H1 (cell line): Measurements from ENCODE around the gene ST8SIA4. TPM values are rescaled to one million over a fixed set of nuclear protein-coding genes. Genes with fewer than 3 reads are reported as not detected.

Experiments used
- BRCA1 ChIP-seq: IDR thresholded peaks from 2 replicates; pipeline ENCODE4 v1.6.1; 2012; ENCODE audit warnings: low read depth, low read length, improper control_type of control experiment
- CBX5 ChIP-seq: fragments of 300-800, 300-1000 bp; sonication (generic); IDR thresholded peaks from 2 replicates; pipeline ENCODE4 v1.7.1; 2016; ENCODE audit warnings: antibody characterized with exemption, low read length, low read depth
- EZH2 ChIP-seq: fragments of 200-600 bp; sonication (generic); IDR thresholded peaks from 2 replicates; pipeline ENCODE4 v1.7.1; 2012; ENCODE audit warnings: low read depth, mild to moderate bottlenecking, moderate library complexity, low read length, inconsistent platforms; ENCODE audit not compliant: severe bottlenecking
- NANOG ChIP-seq: IDR thresholded peaks from 2 replicates; pipeline ENCODE4 v1.6.1; 2011; ENCODE audit warnings: low read length, low read depth, mild to moderate bottlenecking, inconsistent platforms; ENCODE audit not compliant: insufficient read depth, poor library complexity, severe bottlenecking
- POLR2A ChIP-seq, 2 experiments: IDR thresholded peaks; 1 replicate in 1 of 2; 2 replicates in 1 of 2; pipeline ENCODE4 v1.6.1; 2011; ENCODE audit warnings: low read depth in 2 of 2, low read length in 2 of 2, mild to moderate bottlenecking in 2 of 2; ENCODE audit errors: control extremely low read depth in 1 of 2
- polyA plus RNA-seq, 7 experiments: library from polyadenylated mRNA; depleted of rRNA in 3 of 7; stranded (reverse) in 5 of 7; unstranded in 2 of 7; fragments of >200 nt in 5 of 7; fragments of 200-250 nt in 2 of 7; gene quantifications; 1 replicate in 5 of 7; 2 replicates in 1 of 7; 4 replicates in 1 of 7; pipeline versions ENCODE4 v1.2.1 to v1.2.3, GENCODE V29; 2011 to 2013; ENCODE audit warnings: missing spikeins in 2 of 7, mixed read lengths in 2 of 7
- total RNA-seq: library from RNA; stranded (reverse); fragmentation: NEBNext Ultra II Directional; extraction: Animal tissue kit (Norgen Biotek cat#: 25700); gene quantifications from 2 replicates; pipeline ENCODE4 v1.2.1, GENCODE V29; 2021
- TF ChIP-seq, protein P1 (sequence below): fragments of 300-600 bp; sonication (generic); IDR thresholded peaks from 2 replicates; pipeline ENCODE4 v1.7.1; 2012; ENCODE audit warnings: low read length, moderate library complexity, mild to moderate bottlenecking, inconsistent platforms; ENCODE audit not compliant: insufficient replicate concordance

ST8SIA4 gene
- total and polyA plus RNA-seq, 2 of the 8 experiments (the other 6 are each of a cell fraction or from before 2014, with no cell fraction given): 0.08 to 0.50 TPM

DNA sequence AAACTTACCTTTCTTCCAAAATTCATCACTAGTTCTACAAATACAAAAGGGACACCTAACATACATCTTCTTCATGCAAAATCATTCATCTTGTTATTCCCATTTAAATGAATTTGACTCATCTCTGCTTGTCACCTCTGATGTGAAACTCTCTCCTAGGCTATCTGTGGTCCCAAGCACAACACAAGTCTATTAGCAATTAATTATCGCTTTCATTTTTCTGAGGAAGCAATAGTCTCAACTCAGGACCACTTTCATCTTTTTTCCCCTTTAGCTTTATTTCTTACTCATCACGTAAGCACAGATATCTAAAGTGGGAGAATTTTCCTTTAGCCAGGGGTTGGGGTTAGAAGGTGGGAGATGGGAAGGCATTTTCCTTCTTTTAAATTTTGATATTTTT is 131.9 kb downstream of the ST8SIA4 start (continued):
- TF ChIP-seq, protein P1, sequence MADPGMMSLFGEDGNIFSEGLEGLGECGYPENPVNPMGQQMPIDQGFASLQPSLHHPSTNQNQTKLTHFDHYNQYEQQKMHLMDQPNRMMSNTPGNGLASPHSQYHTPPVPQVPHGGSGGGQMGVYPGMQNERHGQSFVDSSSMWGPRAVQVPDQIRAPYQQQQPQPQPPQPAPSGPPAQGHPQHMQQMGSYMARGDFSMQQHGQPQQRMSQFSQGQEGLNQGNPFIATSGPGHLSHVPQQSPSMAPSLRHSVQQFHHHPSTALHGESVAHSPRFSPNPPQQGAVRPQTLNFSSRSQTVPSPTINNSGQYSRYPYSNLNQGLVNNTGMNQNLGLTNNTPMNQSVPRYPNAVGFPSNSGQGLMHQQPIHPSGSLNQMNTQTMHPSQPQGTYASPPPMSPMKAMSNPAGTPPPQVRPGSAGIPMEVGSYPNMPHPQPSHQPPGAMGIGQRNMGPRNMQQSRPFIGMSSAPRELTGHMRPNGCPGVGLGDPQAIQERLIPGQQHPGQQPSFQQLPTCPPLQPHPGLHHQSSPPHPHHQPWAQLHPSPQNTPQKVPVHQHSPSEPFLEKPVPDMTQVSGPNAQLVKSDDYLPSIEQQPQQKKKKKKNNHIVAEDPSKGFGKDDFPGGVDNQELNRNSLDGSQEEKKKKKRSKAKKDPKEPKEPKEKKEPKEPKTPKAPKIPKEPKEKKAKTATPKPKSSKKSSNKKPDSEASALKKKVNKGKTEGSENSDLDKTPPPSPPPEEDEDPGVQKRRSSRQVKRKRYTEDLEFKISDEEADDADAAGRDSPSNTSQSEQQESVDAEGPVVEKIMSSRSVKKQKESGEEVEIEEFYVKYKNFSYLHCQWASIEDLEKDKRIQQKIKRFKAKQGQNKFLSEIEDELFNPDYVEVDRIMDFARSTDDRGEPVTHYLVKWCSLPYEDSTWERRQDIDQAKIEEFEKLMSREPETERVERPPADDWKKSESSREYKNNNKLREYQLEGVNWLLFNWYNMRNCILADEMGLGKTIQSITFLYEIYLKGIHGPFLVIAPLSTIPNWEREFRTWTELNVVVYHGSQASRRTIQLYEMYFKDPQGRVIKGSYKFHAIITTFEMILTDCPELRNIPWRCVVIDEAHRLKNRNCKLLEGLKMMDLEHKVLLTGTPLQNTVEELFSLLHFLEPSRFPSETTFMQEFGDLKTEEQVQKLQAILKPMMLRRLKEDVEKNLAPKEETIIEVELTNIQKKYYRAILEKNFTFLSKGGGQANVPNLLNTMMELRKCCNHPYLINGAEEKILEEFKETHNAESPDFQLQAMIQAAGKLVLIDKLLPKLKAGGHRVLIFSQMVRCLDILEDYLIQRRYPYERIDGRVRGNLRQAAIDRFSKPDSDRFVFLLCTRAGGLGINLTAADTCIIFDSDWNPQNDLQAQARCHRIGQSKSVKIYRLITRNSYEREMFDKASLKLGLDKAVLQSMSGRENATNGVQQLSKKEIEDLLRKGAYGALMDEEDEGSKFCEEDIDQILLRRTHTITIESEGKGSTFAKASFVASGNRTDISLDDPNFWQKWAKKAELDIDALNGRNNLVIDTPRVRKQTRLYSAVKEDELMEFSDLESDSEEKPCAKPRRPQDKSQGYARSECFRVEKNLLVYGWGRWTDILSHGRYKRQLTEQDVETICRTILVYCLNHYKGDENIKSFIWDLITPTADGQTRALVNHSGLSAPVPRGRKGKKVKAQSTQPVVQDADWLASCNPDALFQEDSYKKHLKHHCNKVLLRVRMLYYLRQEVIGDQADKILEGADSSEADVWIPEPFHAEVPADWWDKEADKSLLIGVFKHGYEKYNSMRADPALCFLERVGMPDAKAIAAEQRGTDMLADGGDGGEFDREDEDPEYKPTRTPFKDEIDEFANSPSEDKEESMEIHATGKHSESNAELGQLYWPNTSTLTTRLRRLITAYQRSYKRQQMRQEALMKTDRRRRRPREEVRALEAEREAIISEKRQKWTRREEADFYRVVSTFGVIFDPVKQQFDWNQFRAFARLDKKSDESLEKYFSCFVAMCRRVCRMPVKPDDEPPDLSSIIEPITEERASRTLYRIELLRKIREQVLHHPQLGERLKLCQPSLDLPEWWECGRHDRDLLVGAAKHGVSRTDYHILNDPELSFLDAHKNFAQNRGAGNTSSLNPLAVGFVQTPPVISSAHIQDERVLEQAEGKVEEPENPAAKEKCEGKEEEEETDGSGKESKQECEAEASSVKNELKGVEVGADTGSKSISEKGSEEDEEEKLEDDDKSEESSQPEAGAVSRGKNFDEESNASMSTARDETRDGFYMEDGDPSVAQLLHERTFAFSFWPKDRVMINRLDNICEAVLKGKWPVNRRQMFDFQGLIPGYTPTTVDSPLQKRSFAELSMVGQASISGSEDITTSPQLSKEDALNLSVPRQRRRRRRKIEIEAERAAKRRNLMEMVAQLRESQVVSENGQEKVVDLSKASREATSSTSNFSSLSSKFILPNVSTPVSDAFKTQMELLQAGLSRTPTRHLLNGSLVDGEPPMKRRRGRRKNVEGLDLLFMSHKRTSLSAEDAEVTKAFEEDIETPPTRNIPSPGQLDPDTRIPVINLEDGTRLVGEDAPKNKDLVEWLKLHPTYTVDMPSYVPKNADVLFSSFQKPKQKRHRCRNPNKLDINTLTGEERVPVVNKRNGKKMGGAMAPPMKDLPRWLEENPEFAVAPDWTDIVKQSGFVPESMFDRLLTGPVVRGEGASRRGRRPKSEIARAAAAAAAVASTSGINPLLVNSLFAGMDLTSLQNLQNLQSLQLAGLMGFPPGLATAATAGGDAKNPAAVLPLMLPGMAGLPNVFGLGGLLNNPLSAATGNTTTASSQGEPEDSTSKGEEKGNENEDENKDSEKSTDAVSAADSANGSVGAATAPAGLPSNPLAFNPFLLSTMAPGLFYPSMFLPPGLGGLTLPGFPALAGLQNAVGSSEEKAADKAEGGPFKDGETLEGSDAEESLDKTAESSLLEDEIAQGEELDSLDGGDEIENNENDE: no peak
- no peak for TF ChIP-seq EZH2
- no peak for TF ChIP-seq NANOG
- no peak for TF ChIP-seq BRCA1
- TF ChIP-seq POLR2A (IDR thresholded peaks at IDR 0.05; ENCODE audit: control extremely low read depth in 1 of 2, low read depth in 2 of 2, low read length in 2 of 2): no peak
- TF ChIP-seq CBX5: no peak
